NCI-H524 treated with DMSO at 0.1 percent for 48 hours (cell line): ENCODE results near the gene USP6NL.
"Not testable (repeated sequence)": the region's sequence is repeated elsewhere in the genome, so short reads cannot be mapped to it uniquely, and the experiment has no call there.

Source experiments
- DNase-seq: peaks from one replicate; lab custom pipeline; 2025; lab: John Stamatoyannopoulos, UW

The USP6NL gene

DNA sequence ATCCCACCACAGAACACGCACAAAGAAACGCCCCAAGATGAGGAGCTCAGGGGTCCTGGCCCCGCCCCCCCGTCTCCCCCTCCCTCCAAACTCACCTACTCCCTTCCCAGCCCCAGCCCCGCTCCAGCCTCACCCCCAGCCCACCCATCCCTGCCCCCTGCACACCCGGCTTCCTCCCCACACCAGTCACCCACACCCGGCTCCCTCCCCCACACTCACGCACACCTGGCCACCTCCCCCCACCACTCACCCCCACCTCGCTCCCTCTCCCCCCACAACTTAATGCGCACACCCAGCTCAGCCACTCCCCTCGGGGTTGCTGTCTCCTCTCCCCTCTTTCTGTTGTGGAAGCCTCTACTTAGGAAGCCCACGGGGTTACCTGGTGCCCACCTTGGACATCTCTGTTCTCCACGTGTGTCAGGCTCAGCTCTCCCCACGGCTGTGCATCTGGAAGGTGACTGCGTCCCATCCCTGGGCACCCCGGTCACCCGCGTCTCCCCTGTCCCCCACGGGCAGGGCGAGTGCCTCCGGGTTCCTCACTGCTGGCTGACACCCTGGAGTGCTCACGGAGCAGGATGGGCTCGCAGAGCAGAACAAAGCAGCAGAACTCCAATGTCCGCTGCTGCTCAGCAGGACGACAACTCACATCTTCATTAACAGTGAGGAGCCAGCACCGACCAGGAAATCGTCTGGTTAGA is 166.8 kb downstream of the USP6NL start:
- DNase-seq = no peak

DNA sequence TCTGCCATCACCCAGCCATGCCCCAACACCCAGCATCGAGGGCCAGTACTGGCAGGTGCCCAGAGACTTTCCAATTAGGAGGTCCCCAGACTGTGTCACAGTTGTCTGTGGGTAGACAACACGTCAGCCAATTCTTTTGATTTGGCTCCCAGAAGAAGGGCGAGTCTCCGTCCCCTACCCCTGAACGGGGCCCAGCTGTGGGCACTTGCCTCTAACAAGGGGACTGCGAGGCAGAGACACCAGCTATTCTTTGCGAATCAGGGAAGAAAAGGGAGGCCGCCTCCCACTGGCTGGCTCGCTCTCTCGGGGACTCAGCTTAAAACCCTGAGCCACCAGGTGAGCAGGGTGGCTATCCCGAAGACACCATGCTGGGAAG is 167.3 kb downstream of the USP6NL start:
- no peak for DNase-seq

DNA sequence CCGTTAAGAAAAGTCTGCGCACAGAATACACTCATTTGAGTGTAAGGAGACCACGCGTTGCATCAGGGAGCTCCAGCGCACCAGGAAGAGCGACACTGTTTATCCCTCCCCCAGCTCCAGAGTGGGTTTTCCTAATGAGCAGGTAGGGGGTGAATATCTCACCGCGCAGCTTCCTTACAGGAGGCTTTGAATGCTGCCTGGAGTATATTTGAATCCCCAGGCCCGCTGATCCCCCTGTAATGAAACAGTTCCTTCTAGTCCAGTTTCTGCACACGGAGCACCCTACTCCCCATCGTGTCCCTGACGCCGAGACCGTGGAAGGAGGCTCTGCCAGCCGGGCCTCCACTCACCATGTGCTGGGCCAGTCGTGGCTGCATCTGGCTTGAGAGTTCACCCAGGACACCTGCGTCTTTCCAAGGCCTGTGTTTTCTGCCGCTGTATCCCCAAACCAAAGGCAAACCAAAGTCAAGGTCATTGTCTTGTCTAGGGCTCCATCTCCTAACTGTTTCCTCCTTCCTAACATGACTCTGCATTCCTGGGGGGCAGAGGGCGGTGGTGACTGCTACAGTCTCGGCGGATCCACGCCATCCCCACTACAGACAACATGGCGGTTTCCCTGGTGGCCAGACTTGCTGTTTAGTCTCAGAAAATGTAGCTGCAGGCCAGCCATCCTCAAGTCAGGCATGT is 167.8 kb downstream of the USP6NL start:
- no peak for DNase-seq

DNA sequence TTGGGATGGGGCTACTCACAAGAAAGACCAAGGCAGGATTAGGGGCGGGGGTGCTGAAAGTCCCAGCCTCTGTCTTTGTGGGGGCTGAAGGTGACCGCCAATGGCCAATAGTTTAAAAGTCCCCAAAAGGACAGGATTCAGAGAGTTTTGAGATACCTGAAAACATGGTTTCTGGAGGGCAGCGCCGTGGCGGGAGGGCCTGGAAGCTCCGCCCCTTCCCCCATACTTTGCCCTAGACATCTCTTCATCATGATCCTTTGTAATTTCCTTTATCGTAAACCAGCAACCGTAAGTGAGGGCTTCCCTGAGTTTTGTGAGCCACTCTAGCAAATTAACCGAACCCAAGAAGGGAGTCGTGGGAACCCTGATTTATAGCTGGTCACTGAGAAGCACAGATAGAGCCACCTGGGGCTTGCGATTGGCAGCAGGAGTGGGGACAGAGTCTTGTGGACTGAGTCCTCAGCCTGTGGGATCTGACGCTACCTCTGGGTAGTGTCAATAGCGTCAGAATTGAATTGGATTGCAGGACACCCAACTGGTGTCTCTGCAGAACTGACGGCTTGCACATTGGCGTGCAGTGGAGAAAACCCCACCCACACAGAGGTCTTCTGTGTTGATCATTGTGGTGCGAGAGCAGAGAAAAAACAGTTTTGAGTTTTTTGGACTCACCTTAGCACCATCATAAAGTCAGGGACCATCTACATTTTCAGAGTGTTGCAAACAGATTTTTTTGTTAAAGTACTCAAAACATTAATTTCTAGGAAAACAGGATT is 169.3 kb downstream of the USP6NL start:
- no peak for DNase-seq

DNA sequence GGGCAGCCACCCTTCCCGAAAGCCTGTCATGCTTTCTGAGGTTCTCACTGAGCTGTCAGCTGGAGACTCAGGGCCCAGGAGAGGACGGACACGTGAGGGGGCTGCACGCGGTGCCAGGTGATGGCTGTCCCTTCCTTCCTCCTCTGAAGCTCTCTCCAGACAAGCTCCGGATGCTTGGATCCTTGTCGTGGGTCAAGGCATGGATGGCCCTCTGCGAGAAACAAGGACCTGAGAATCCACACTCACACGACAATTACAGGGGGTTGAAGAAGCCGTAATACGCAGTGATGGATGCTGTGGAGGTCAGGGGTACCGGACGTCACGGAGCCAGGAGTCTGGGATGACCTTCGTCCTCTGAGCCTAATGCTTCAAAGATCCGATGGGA is 170.3 kb downstream of the USP6NL start:
- no peak for DNase-seq

DNA sequence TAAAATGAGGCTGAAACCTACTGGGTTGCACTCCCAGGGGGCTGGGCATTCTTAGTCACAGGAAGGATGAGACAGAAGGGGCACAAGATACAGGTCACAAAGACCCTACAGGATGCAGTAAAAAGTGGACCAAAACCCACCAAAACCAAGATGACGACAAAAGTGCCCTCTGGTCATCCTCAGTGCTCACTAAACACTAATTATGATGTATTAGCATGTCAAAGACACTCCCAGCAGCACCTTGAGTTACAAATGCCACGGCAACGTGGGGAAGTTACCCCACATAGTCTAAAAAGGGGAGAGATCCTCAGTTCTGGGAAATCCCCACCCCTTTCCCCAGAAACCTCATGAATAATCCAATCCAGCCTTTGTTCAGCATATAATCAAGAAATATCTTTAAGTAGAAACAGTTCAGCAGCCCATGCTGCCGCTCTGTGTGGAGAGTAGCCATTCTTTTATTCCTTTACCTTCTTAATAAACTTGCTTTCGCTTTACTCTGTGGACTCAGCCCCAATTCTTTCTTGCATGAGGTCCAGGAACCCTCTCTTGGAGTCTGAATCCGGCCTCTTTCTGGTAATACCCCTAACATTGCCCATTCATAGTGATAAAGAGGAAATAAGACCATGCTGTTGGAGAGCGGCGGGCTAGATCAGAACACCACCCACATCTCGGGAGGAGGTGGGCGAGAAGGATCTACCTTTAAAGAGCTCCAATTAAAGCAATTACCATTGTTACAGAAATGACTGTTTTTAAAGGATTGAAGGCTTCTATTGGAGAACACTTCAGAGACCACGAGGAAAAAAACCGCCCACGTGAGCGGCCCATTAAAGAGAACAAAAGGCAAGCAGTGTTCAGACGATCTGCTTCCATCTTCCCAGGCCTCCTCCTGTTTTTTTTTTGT is 170.9 kb downstream of the USP6NL start:
- DNase-seq = no peak

DNA sequence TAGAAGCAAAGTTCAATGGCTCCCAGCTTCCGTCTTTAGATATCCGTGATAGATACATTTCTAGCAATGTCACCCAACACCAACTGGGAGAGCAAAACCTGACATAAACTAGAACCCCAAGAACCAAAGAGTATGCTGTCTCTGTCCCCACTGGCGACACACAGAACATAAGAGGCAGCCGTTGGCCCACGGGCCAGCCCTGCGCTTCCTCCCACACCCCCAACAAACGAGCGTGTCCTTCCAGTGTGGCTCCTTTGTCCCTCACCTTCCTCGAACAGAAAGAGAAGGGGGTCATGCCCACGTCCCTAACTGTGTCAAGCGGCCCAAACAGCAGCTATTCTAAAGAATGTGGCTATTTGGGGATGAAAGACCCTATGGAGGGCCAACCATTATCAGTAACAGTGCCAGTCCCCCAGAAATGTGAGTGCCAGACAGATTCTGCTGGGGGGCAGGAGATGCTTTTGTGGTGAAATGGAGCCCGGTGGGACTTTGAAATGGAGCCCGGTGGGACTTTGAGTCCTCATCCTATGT is 171.9 kb downstream of the USP6NL start:
- DNase-seq = no peak

DNA sequence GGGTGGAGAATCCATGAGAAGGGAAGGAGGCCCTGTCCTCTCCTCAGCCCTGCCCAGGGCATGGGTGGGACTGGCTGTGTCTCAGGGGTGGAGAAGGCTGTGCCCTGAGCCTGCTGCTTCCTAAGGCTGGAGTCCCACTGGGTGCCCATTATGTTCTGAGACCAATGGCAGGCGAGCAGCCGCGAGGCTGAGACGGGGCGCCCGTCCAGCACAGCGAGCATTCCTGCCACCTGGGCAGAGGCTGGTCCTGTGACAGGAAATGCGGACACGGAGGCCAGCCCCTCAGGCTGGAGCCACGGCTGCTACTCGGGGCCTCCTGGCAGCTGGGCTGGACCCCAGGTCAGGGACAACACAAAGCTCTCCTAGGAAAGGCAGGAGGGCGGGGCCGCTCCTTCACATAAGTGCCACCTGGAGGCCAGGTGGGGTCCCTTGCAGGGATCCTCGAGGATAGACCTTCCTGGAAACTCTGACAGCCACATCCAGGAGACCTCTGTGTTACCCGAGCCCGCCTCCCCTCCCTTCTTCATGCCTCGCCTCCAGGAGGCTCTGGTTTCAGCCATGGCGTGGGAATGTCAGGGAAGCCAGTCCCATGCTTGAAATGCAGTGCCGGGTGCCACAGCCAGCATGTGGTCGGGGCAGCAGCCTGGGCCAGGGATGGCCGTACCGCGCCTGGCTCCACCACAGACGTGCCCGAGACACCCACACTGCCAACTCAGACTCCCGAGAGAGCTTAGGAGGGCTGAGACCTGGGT is 173.9 kb downstream of the USP6NL start:
- DNase-seq = no peak

DNA sequence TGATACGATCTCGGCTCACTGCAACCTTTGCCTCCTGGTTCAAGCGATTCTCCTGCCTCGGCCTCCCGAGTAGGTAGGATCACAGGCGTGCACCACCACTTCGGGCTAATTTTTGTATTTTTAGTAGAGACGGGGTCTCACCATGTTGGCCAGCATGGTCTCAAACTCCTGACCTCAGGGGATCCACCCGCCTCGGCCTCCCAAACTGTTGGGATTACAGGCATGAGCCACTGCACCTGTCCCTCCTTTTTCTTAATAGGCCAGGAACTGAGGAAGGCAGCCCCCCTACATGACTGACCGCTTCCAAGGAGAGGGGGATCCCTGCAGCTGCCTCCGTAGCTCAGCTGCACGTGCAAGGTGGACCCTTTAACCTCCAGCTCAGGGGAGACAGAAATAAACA is 175.0 kb downstream of the USP6NL start:
- DNase-seq = not testable (repeated sequence)

DNA sequence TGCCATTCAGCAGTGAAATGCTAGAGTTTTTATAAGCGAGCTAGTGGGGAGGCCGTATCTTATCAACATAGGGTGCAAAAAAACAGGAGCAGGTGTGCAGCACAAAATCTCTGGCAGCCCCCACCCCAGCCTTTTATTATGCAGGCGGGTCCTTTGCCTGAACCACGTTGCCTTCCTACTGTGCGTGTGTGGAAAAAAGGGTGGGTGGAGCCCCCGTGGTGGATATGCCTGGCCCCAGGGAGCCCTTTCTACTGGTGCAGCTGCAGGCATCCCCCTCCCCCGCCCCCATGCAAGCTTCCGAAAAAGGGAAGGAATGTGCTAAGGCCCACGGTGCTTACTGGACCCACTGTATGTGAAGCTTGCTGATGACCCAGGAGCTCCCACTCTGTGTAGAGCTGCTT is 175.9 kb downstream of the USP6NL start:
- no peak for DNase-seq

DNA sequence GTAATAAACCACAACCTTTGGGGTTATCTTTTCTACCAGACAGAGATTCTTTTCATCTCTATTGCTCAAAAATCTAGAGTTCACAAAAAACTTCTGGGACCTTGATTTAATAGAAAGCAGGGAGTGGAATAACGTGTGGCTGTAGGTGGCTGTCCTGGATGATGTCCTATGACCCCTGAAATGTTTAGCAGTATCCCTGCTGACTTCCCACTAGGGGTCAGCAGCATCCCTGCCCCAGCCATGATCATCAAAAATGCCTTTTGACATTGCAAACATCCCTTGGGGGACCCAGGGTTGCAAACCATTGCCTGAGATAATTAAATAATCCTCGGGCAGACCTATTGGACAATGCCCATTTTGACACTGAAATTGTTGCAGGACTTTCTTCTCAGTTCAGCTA is 177.1 kb downstream of the USP6NL start:
- DNase-seq = no peak

DNA sequence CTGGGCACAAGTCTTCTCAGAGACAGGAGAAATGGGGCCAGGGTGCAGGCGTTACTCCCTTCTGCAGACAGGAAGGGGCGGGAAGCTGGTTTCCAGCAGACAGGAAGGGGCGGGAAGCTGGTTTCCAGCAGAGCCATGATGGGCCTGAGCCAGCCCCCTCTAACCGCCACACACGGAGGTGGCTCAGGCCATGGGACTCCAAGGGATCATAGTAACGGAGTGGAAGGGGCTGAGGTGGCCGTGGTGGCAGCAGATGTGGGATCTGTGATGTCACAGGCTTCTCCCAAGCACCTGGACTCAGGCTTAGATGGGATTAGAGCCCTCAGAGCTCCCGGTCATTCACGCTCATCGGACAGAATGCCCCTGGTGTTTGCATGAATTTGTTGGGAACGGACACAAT is 177.8 kb downstream of the USP6NL start:
- no peak for DNase-seq

DNA sequence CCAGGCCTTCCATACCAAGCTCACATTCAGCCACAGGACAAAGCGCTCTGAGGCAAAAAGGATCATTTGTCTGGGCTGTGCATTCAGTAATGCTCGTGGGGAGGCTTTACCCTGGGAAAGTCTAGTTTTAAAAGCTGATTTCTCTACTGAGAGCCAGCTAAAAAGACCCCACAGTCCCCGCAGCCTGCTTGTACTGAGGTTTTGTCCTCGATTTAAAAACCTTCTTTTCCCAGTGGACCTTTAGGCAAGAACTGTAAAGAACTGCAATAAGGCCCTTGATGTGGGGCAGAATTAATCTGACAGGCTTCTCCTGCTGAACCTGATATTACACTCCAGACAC is 180.3 kb downstream of the USP6NL start:
- DNase-seq = no peak

DNA sequence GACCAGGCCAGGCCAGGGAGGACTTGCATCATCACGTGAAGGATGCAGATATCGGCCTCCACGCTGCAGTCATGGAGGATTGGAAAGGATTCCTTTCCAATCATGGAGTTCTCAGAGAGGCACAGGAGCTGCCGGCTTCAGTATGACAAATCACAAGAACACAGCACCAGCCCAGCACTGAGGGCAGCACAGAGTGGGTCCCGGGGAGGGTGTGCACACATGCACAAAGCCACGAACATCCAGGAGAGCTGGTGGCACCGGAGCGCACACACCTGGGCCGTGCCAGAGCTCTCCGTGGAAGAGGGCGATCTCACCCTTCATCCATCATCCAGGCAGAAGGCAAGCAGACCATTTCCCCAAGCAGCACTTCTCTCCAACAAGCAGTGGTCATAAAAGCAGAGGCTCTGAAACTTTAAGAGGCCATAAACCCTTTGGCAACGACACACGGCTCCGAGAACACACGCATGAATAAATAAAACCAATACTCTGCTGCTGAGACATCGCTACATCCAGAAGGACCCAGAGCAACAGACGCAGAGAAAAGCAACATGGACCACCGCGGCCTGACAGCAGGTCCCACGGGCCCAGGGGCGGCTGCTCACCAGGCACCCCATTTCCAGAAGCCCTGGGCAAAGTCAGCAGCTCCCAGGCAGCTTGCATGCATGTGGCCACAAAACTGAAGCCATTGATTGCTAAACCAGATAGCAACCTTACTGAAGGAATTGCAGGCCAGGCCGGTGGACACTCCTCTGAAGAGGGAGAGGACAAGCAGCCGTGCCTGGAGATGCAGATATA is 180.8 kb downstream of the USP6NL start:
- no peak for DNase-seq

DNA sequence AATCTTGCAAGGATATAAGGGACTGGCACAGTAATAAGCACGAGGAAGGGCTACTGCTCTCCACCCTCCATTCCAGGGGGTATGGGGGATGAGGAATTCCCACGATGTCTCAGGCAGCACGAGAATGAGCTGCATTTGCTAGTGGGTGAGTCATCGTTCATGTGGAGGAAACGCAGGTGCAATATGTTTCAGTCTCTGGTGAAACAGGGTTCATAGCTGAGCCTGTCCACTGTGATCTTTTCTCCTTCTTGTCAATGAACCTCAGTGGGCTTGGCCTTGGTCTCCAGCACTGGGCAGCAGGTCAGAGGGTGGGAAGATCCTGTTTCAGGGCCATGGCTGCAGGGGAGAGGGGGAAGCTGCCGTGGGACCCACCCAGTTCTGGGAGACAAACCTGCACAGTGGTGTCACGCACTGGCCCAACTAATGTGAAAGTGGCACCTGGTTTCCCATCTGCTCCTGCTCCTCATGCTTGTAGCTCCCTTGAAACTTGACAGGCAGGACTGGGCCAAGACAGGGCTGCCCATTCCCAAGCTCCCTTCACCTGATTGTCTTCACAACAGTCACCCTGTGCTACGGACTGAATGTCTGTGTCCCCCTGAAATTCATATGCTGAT is 181.9 kb downstream of the USP6NL start:
- no peak for DNase-seq

DNA sequence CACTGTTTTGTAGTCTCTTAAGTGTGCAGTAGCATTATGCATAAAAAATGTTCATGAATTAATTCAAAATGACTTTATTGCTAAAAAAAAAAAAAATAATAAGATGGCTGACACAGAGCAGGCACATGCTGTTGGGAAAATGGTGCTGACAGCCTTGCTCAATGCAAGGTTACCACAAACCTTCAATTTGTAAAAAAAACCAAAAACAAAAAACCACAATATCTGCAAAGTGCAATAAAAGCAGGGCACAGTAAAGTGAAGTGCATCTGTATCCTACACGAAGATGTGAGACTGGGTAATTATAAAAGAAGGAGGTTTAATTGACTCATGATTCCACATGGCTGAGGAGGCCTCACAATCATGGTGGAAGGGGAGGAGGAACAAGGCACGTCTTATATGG is 185.8 kb downstream of the USP6NL start:
- no peak for DNase-seq

DNA sequence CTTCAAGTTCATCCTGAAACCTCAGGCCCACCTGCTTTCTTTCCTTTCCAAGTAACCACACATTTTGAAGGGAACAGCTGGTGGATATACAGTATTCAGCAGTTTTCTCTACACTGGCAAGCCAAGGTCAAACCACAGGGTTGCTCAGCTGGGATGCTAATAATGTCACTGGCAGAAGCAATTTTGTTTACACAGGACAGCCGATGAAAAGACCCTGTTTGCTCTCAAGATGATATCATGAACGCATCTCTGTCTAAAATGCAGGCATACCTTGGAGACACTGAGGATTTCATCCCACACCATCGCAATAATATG is 186.2 kb downstream of the USP6NL start:
- DNase-seq = no peak

DNA sequence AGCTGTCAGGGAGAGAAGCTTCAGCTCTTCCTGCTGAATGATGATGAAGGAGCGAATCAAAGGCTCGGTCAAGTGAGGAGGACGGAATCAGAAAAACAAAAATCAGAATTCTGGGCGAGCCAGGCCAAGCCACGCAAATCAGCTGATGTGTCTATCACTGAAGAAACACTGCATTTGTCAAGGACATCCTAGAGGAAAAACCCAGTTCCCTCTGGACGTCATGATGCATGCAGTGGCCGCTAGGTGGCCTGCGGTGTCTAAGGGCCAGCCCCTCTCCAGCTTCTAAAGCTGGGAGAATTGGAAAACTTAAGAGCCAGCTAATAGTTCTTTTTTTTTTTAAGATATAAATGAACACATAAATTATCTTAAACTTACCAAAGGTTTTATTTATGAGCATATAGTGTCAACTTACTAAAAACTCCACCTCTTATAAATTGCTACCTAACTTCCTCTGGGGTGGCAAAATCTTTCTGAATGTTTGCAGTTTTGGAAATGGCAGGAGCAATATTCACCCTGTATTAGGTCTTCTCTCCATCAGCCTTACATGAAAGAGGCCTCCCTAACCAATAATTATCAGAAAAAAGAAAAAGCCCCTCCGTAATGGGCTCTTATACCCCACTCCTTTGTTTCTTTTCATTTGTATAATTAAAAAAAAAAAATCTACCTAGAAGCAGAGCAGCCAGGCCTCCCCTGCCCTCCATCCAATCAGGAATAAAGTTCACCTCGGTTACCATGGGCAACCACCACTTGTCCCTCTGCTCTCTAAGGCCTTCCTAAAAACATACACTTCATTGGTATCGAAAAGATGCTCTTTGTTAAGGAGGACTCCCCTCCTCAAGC is 186.8 kb downstream of the USP6NL start:
- no peak for DNase-seq

DNA sequence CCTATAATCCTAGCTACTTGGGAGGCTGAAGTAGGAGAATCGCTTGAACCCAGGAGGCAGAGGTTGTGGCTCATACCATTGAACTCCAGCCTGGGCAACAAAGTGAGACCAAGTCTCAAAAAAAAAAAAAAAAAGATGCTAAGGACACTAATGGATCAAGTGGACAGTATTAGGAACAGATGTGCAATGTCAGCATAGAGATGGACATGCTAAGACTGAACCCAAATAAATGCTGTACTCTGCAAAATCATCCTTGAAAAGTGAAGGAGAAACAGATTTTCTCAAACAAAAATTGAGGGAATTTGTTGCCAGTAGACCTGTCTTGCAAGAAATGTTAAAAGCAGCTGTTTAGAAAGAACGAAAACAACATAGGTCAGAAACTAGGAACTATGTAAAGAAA is 194.5 kb downstream of the USP6NL start:
- no peak for DNase-seq
